SK-N-SH treated with all-trans-retinoic acid at 6 μM for 48 hours (cell line): Measurements from ENCODE around the gene DNAJA2.

ENCODE experiments used
- ATAC-seq: fragments of 200-7000 bp; cut with Tn5 transposase; 3 replicates; pipeline ENCODE4 v1.9.1; 2020; ENCODE audit warnings: mild to moderate bottlenecking, moderate library complexity
- ARNTL ChIP-seq: fragments of 450-650 bp; formaldehyde crosslinking; IDR thresholded peaks from 2 replicates; pipeline ENCODE4 v1.5.0; 2020; ENCODE audit warnings: low read depth, mild to moderate bottlenecking, moderate library complexity, borderline replicate concordance
- BACH2 ChIP-seq: fragments of 250-450 bp; sonication (Bioruptor Pico); IDR thresholded peaks from 2 replicates; pipeline ENCODE4 v1.9.0; 2021; ENCODE audit warnings: mild to moderate bottlenecking, borderline replicate concordance
- CSDC2 ChIP-seq: fragments of 250-450 bp; sonication (Bioruptor Pico); IDR thresholded peaks from 2 replicates; pipeline ENCODE4 v1.5.0; 2020; ENCODE audit warnings: mild to moderate bottlenecking, moderate library complexity
- ESRRG ChIP-seq: fragments of 250-450 bp; sonication (Bioruptor Pico); IDR thresholded peaks from 2 replicates; pipeline ENCODE4 v1.6.1; 2021; ENCODE audit warnings: mild to moderate bottlenecking
- GLIS3 ChIP-seq: fragments of 250-450 bp; sonication (Bioruptor Pico); IDR thresholded peaks from 2 replicates; pipeline ENCODE4 v1.5.0; 2020; ENCODE audit warnings: mild to moderate bottlenecking, moderate library complexity
- ISL1 ChIP-seq: fragments of 250-450 bp; sonication (Bioruptor Pico); IDR thresholded peaks from 2 replicates; pipeline ENCODE4 v2.1.2; 2022; ENCODE audit warnings: mild to moderate bottlenecking, moderate library complexity
- OSR1 ChIP-seq: fragments of 250-450 bp; sonication (Bioruptor Pico); IDR thresholded peaks from 2 replicates; pipeline ENCODE4 v1.8.0; 2022; ENCODE audit warnings: moderate library complexity, mild to moderate bottlenecking, inconsistent platforms
- PPARA ChIP-seq: fragments of 250-450 bp; sonication (Bioruptor Pico); IDR thresholded peaks from 2 replicates; pipeline ENCODE4 v1.5.0; 2020; ENCODE audit warnings: mild to moderate bottlenecking, borderline replicate concordance
- SNAI2 ChIP-seq: fragments of 250-450 bp; sonication (Bioruptor Pico); IDR thresholded peaks from 2 replicates; pipeline ENCODE4 v1.5.0; 2020; ENCODE audit warnings: mild to moderate bottlenecking, moderate library complexity
- TCF4 ChIP-seq: fragments of 250-450 bp; sonication (Bioruptor Pico); IDR thresholded peaks from 2 replicates; pipeline ENCODE4 v1.8.0; 2021; ENCODE audit warnings: mild to moderate bottlenecking, moderate library complexity, borderline replicate concordance
- TOX ChIP-seq: fragments of 250-450 bp; sonication (Bioruptor Pico); IDR thresholded peaks from 2 replicates; pipeline ENCODE4 v1.8.0; 2021; ENCODE audit warnings: mild to moderate bottlenecking, moderate library complexity, borderline replicate concordance
- ZC3H10 ChIP-seq: fragments of 250-450 bp; sonication (Bioruptor Pico); IDR thresholded peaks from 2 replicates; pipeline ENCODE4 v1.5.1; 2021; ENCODE audit warnings: mild to moderate bottlenecking, moderate library complexity
- ZFP3 ChIP-seq: fragments of 250-450 bp; sonication (Bioruptor Pico); IDR thresholded peaks from 2 replicates; pipeline ENCODE4 v1.5.0; 2020; ENCODE audit warnings: mild to moderate bottlenecking, moderate library complexity
- ZNF70 ChIP-seq: fragments of 450-650 bp; formaldehyde crosslinking; IDR thresholded peaks from 2 replicates; pipeline ENCODE4 v1.5.0; 2020; ENCODE audit warnings: mild to moderate bottlenecking, moderate library complexity
- ZNF8 ChIP-seq: fragments of 450-650 bp; formaldehyde crosslinking; IDR thresholded peaks from 2 replicates; pipeline ENCODE4 v1.5.0; 2020; ENCODE audit warnings: mild to moderate bottlenecking, moderate library complexity
- TF ChIP-seq, protein P1 (sequence below): fragments of 250-450 bp; sonication (Bioruptor Pico); IDR thresholded peaks from 2 replicates; pipeline ENCODE4 v1.8.0; 2021; ENCODE audit warnings: low read depth, mild to moderate bottlenecking, moderate library complexity, borderline replicate concordance
- TF ChIP-seq, protein P2 (sequence below): fragments of 250-450 bp; sonication (Bioruptor Pico); IDR thresholded peaks from 2 replicates; pipeline ENCODE4 v1.5.1; 2020; ENCODE audit warnings: low read depth, mild to moderate bottlenecking, moderate library complexity
- TF ChIP-seq, protein P3 (sequence below): fragments of 250-450 bp; sonication (Bioruptor Pico); IDR thresholded peaks from 2 replicates; pipeline ENCODE4 v1.5.1; 2021; ENCODE audit warnings: mild to moderate bottlenecking, moderate library complexity
- TF ChIP-seq, protein P4 (sequence below): fragments of 250-450 bp; sonication (Bioruptor Pico); IDR thresholded peaks from 2 replicates; pipeline ENCODE4 v1.5.0; 2020; ENCODE audit warnings: mild to moderate bottlenecking, moderate library complexity

Gene DNAJA2

GRCh38 chr16:46915483-46916025 is 57.9 kb downstream of the DNAJA2 start:
- TF ChIP-seq, protein P1, sequence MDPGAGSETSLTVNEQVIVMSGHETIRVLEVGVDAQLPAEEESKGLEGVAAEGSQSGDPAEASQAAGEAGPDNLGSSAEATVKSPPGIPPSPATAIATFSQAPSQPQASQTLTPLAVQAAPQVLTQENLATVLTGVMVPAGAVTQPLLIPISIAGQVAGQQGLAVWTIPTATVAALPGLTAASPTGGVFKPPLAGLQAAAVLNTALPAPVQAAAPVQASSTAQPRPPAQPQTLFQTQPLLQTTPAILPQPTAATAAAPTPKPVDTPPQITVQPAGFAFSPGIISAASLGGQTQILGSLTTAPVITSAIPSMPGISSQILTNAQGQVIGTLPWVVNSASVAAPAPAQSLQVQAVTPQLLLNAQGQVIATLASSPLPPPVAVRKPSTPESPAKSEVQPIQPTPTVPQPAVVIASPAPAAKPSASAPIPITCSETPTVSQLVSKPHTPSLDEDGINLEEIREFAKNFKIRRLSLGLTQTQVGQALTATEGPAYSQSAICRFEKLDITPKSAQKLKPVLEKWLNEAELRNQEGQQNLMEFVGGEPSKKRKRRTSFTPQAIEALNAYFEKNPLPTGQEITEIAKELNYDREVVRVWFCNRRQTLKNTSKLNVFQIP (CRISPR knock-in tag): no peak
- TF ChIP-seq BACH2 (no peak), ZNF70 (no peak), CSDC2 (CRISPR knock-in tag) (no peak), ZFP3 (no peak)
- TF ChIP-seq, protein P2, sequence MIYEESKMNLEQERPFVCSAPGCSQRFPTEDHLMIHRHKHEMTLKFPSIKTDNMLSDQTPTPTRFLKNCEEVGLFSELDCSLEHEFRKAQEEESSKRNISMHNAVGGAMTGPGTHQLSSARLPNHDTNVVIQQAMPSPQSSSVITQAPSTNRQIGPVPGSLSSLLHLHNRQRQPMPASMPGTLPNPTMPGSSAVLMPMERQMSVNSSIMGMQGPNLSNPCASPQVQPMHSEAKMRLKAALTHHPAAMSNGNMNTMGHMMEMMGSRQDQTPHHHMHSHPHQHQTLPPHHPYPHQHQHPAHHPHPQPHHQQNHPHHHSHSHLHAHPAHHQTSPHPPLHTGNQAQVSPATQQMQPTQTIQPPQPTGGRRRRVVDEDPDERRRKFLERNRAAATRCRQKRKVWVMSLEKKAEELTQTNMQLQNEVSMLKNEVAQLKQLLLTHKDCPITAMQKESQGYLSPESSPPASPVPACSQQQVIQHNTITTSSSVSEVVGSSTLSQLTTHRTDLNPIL: no peak
- TF ChIP-seq, protein P3, sequence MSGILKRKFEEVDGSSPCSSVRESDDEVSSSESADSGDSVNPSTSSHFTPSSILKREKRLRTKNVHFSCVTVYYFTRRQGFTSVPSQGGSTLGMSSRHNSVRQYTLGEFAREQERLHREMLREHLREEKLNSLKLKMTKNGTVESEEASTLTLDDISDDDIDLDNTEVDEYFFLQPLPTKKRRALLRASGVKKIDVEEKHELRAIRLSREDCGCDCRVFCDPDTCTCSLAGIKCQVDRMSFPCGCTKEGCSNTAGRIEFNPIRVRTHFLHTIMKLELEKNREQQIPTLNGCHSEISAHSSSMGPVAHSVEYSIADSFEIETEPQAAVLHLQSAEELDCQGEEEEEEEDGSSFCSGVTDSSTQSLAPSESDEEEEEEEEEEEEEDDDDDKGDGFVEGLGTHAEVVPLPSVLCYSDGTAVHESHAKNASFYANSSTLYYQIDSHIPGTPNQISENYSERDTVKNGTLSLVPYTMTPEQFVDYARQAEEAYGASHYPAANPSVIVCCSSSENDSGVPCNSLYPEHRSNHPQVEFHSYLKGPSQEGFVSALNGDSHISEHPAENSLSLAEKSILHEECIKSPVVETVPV (CRISPR knock-in tag): no peak

DNA sequence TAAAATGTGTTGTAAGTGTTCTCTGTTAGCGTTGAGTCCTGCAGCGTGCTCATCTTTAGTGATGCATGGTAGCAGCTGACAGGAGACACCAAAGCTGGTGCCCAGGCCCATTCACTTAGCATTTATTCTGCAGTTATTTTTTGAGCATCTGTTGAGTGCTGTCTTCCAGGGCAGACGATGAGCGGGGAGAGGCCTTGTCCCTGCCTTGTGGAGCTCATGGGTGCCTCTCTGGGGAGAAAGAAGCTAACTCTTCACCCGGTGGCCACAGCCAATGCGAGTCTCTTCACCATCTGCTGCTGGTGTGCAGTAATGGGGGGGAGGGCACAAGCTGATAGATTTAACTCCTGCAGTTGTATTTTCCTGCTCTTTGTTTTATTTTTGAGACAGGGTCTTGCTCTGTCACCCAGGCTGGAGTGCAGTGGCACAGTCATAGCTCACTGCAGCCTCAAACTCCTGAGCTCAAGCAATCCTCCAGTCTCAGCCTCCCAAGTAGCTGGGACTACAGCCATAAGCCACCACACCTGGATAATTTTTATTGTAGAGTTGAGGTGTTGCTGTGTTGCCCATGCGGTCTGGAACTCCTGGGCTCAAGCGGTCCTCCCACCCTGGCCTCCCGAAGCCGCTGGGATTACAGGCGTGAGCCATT is 58.8 kb downstream of the DNAJA2 start:
- TF ChIP-seq, protein P3 (CRISPR knock-in tag): no peak
- TF ChIP-seq, protein P2: no peak
- TF ChIP-seq TCF4 (CRISPR knock-in tag) (no peak), ZNF70 (no peak), ZC3H10 (CRISPR knock-in tag) (no peak), CSDC2 (CRISPR knock-in tag) (no peak), ISL1 (CRISPR knock-in tag) (no peak), ESRRG (CRISPR knock-in tag) (no peak), ZNF8 (CRISPR knock-in tag) (no peak), OSR1 (CRISPR knock-in tag) (no peak), GLIS3 (CRISPR knock-in tag) (no peak), BACH2 (no peak), ZFP3 (no peak), PPARA (CRISPR knock-in tag) (no peak), ARNTL (no peak), TOX (no peak), SNAI2 (CRISPR knock-in tag) (no peak)
- TF ChIP-seq, protein P4, sequence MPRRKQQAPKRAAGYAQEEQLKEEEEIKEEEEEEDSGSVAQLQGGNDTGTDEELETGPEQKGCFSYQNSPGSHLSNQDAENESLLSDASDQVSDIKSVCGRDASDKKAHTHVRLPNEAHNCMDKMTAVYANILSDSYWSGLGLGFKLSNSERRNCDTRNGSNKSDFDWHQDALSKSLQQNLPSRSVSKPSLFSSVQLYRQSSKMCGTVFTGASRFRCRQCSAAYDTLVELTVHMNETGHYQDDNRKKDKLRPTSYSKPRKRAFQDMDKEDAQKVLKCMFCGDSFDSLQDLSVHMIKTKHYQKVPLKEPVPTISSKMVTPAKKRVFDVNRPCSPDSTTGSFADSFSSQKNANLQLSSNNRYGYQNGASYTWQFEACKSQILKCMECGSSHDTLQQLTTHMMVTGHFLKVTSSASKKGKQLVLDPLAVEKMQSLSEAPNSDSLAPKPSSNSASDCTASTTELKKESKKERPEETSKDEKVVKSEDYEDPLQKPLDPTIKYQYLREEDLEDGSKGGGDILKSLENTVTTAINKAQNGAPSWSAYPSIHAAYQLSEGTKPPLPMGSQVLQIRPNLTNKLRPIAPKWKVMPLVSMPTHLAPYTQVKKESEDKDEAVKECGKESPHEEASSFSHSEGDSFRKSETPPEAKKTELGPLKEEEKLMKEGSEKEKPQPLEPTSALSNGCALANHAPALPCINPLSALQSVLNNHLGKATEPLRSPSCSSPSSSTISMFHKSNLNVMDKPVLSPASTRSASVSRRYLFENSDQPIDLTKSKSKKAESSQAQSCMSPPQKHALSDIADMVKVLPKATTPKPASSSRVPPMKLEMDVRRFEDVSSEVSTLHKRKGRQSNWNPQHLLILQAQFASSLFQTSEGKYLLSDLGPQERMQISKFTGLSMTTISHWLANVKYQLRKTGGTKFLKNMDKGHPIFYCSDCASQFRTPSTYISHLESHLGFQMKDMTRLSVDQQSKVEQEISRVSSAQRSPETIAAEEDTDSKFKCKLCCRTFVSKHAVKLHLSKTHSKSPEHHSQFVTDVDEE: no peak
- TF ChIP-seq, protein P1 (CRISPR knock-in tag): no peak
- no peak for ATAC-seq

More at GRCh38 chr16:46915483-46916025, 57.9 kb downstream of the DNAJA2 start:
- no peak for ATAC-seq
